ENCODE measurements around the gene MALSU1. TPM values are rescaled to one million over a fixed set of nuclear protein-coding genes. Genes with fewer than 3 reads are reported as not detected.

MALSU1 gene
- total and polyA plus RNA-seq, 2 of the 13 experiments (the other 11 are each of a cell fraction or from before 2014, with no cell fraction given): 72.0 to 141 TPM

DNA sequence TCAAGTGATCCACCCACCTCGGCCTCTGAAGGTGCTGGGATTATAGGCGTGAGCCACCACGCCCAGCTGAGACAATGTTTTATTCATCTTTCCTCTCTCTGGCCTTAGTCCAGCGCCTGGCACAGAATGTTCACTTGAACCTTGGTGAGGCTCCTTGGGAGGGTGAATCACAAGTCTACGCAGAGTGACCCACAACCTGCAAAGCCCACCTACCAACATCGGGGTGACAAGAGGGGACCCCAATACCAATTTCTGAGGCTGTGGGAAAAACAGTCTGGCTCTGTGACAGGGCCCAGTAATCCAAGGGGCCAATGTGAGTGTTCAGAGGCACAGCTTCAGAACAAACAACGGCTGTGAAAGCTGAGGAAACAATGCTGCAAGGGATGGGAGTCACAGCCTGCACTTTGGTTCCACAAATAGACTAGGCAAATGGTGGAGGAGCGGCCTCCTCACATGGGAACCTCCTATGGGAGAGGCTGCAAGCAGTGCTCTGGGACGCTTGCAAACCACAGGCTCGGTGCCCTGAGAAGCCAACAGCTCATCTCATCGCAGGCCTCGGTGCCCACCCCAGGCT, 5.6 kb upstream of the MALSU1 start (continued):
- TF ChIP-seq ZNF615 (CRISPR knock-in tag; IDR thresholded peaks at IDR 0.05; ENCODE audit: borderline replicate concordance) (no peak), SNRNP70 (IDR thresholded peaks at IDR 0.05; ENCODE audit: low read depth, low read length) (no peak), KMT2A (CRISPR knock-in tag; IDR thresholded peaks at IDR 0.05) (peak; percentile 35; the same call in 1 of the 2 replicates), ZNF580 (CRISPR knock-in tag; IDR thresholded peaks at IDR 0.05; ENCODE audit: borderline replicate concordance, low read depth) (no peak), ZNF350 (CRISPR knock-in tag; IDR thresholded peaks at IDR 0.05; ENCODE audit: borderline replicate concordance, low read depth) (peak; percentile 79; the same call in 1 of the 2 replicates), ZNF577 (CRISPR knock-in tag; IDR thresholded peaks at IDR 0.05; ENCODE audit: borderline replicate concordance, low read depth) (no peak), CBX1 (IDR thresholded peaks at IDR 0.05; ENCODE audit: low read depth) (peak; percentile 85), CCAR2 (optimal IDR thresholded peaks at IDR 0.05; ENCODE audit: low read depth, low read length) (no peak), ZNF570 (CRISPR knock-in tag; IDR thresholded peaks at IDR 0.05; ENCODE audit: borderline replicate concordance) (no peak), MXD4 (CRISPR knock-in tag; IDR thresholded peaks at IDR 0.05) (peak; percentile 28; the same call in 1 of the 2 replicates), TCF7 (IDR thresholded peaks at IDR 0.05; ENCODE audit: low read depth) (no peak), ZNF792 (CRISPR knock-in tag; IDR thresholded peaks at IDR 0.05) (peak; percentile 41; the same call in 1 of the 2 replicates), ZNF616 (CRISPR knock-in tag; IDR thresholded peaks at IDR 0.05; ENCODE audit: low read depth) (no peak), MIXL1 (CRISPR knock-in tag; IDR thresholded peaks at IDR 0.05) (0 out of 2 replicates have a peak, but pooled peaks have one; percentile 35), ZNF224 (CRISPR knock-in tag; IDR thresholded peaks at IDR 0.05) (no peak), NFYC (CRISPR knock-in tag; IDR thresholded peaks at IDR 0.05) (no peak), ZNF788 (CRISPR knock-in tag; IDR thresholded peaks at IDR 0.05; ENCODE audit: borderline replicate concordance) (peak; percentile 76; the same call in 1 of the 2 replicates)
- TF ChIP-seq, protein P1, sequence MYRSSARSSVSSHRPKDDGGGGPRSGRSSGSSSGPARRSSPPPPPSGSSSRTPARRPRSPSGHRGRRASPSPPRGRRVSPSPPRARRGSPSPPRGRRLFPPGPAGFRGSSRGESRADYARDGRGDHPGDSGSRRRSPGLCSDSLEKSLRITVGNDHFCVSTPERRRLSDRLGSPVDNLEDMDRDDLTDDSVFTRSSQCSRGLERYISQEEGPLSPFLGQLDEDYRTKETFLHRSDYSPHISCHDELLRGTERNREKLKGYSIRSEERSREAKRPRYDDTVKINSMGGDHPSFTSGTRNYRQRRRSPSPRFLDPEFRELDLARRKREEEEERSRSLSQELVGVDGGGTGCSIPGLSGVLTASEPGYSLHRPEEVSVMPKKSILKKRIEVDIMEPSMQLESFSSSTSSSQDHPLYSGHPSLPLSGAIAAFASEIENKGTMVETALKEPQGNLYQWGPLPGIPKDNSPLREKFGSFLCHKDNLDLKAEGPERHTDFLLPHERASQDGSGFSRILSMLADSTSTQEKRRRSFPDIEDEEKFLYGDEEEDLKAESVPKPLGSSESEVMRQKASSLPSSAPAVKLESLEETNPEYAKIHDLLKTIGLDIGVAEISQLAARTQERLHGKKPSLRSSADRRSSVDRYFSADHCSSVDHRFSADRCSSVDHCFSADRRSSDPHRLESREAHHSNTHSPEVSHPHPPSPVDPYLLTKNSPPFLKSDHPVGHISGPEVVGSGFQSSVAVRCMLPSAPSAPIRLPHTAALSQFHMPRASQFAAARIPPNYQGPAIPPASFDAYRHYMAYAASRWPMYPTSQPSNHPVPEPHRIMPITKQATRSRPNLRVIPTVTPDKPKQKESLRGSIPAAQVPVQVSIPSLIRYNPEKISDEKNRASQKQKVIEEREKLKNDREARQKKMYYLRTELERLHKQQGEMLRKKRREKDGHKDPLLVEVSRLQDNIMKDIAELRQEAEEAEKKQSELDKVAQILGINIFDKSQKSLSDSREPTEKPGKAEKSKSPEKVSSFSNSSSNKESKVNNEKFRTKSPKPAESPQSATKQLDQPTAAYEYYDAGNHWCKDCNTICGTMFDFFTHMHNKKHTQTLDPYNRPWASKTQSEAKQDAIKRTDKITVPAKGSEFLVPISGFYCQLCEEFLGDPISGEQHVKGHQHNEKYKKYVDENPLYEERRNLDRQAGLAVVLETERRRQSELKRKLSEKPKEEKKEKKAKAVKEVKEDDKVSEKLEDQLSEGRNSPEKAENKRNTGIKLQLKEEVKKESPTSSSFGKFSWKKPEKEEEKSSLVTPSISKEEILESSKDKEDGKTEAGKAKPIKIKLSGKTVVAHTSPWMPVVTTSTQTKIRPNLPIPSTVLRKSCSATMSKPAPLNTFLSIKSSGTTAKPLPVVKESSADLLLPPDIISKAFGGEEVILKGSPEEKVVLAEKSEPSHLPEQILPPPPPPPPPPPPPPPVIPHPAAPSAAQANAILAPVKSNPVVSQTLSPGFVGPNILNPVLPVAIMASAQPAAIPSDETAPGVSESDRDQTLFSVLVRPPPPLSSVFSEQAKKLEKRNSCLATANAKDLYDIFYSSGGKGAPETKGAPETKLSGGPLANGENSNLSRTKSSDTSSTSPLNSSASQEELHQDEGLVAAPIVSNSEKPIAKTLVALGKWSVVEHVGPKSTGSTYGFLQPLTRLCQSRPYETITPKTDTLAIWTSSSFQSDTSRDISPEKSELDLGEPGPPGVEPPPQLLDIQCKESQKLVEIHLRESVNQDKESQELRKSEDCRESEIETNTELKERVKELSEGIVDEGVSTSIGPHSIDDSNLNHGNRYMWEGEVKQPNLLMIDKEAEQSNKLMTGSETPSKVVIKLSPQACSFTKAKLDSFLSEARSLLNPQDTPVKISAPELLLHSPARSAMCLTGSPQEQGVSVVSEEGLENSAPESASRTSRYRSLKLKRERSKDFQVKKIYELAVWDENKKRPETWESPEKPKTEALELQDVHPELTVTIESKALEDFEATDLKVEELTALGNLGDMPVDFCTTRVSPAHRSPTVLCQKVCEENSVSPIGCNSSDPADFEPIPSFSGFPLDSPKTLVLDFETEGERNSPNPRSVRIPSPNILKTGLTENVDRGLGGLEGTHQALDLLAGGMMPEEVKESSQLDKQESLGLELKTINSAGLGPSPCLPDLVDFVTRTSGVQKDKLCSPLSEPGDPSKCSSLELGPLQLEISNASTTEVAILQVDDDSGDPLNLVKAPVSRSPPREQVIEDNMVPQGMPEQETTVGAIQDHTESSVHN (CRISPR knock-in tag; IDR thresholded peaks at IDR 0.05): no peak
- TF ChIP-seq, protein P2, sequence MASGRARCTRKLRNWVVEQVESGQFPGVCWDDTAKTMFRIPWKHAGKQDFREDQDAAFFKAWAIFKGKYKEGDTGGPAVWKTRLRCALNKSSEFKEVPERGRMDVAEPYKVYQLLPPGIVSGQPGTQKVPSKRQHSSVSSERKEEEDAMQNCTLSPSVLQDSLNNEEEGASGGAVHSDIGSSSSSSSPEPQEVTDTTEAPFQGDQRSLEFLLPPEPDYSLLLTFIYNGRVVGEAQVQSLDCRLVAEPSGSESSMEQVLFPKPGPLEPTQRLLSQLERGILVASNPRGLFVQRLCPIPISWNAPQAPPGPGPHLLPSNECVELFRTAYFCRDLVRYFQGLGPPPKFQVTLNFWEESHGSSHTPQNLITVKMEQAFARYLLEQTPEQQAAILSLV (CRISPR knock-in tag; IDR thresholded peaks at IDR 0.05; ENCODE audit: borderline replicate concordance): 0 out of 2 replicates have a peak, but pooled peaks have one; percentile 12
- TF ChIP-seq, protein P3, sequence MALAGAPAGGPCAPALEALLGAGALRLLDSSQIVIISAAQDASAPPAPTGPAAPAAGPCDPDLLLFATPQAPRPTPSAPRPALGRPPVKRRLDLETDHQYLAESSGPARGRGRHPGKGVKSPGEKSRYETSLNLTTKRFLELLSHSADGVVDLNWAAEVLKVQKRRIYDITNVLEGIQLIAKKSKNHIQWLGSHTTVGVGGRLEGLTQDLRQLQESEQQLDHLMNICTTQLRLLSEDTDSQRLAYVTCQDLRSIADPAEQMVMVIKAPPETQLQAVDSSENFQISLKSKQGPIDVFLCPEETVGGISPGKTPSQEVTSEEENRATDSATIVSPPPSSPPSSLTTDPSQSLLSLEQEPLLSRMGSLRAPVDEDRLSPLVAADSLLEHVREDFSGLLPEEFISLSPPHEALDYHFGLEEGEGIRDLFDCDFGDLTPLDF (CRISPR knock-in tag; IDR thresholded peaks at IDR 0.05): no peak
